OCI-LY1 (cell line): Measurements from ENCODE around the gene ADAMTSL3.

Experiments used
- H2AFZ ChIP-seq: fragments of 200-600 bp; sonication (generic), shearing (Covaris generic); 2 replicates; pipeline ENCODE4 v1.6.0; 2014; ENCODE audit warnings: antibody characterized with exemption, mild to moderate bottlenecking, low read length
- H3F3A ChIP-seq: fragments of 200-600 bp; sonication (generic), shearing (Covaris generic); 2 replicates; pipeline ENCODE4 v1.6.0; 2014; ENCODE audit warnings: mild to moderate bottlenecking, antibody characterized with exemption, low read length, moderate library complexity; ENCODE audit not compliant: insufficient read depth
- H3K27ac ChIP-seq: fragments of 200-600 bp; sonication (generic); 2 replicates; pipeline ENCODE4 v1.5.1; 2014; ENCODE audit warnings: low read length, mixed run types, mild to moderate bottlenecking, low read depth; ENCODE audit not compliant: poor library complexity, severe bottlenecking
- H3K27me3 ChIP-seq: fragments of 200-600 bp; sonication (generic); 2 replicates; pipeline ENCODE4 v1.6.0; 2014; ENCODE audit warnings: antibody characterized with exemption, mild to moderate bottlenecking, low read length, moderate library complexity; ENCODE audit not compliant: insufficient read depth
- H3K36me3 ChIP-seq: fragments of 200-600 bp; sonication (generic); 2 replicates; pipeline ENCODE4 v1.6.1; 2014; ENCODE audit warnings: mild to moderate bottlenecking, antibody characterized with exemption, low read length, moderate library complexity, mixed read lengths; ENCODE audit not compliant: insufficient read depth
- H3K4me1 ChIP-seq: fragments of 200-600 bp; sonication (generic); 2 replicates; pipeline ENCODE4 v1.5.1; 2014; ENCODE audit warnings: mild to moderate bottlenecking, low read length, moderate library complexity; ENCODE audit not compliant: insufficient read depth, severe bottlenecking
- H3K4me2 ChIP-seq: fragments of 200-600 bp; sonication (generic), shearing (Covaris generic); 2 replicates; pipeline ENCODE4 v1.6.1; 2014; ENCODE audit warnings: low read length
- H3K4me3 ChIP-seq: fragments of 200-600 bp; sonication (generic); 2 replicates; pipeline ENCODE4 v1.5.1; 2014; ENCODE audit warnings: low read length, low read depth, mild to moderate bottlenecking, mixed read lengths; ENCODE audit not compliant: poor library complexity, severe bottlenecking
- H3K79me2 ChIP-seq: fragments of 200-600 bp; shearing (Covaris generic); 2 replicates; pipeline ENCODE4 v1.6.1; 2016; ENCODE audit warnings: mixed run types, low read length, mixed read lengths; ENCODE audit not compliant: insufficient read depth
- H3K9ac ChIP-seq: fragments of 200-600 bp; sonication (generic), shearing (Covaris generic); 2 replicates; pipeline ENCODE4 v1.6.1; 2014; ENCODE audit warnings: mild to moderate bottlenecking, low read length, mixed read lengths
- H3K9me2 ChIP-seq: fragments of 200-600 bp; sonication (generic), shearing (Covaris generic); 2 replicates; pipeline ENCODE4 v1.6.1; 2014; ENCODE audit warnings: low read depth, mild to moderate bottlenecking, low read length, mixed read lengths
- H3K9me3 ChIP-seq: fragments of 200-600 bp; shearing (Covaris generic); 2 replicates; pipeline ENCODE4 v1.6.1; 2014; ENCODE audit warnings: low read length, mixed read lengths
- H4K20me1 ChIP-seq: fragments of 200-600 bp; sonication (generic), shearing (Covaris generic); 2 replicates; pipeline ENCODE4 v1.6.0; 2016; ENCODE audit warnings: mild to moderate bottlenecking, low read length; ENCODE audit not compliant: insufficient read depth
- CTCF ChIP-seq: fragments of 200-600 bp; sonication (generic), shearing (Covaris generic); IDR thresholded peaks from 2 replicates; pipeline ENCODE4 v1.5.1; 2017; ENCODE audit warnings: mild to moderate bottlenecking, antibody characterized with exemption, low read length, moderate library complexity, mixed read lengths
- EZH2 ChIP-seq: fragments of 200-600 bp; sonication (generic), shearing (Covaris generic); IDR thresholded peaks from 2 replicates; pipeline ENCODE4 v1.8.0; 2017; ENCODE audit warnings: borderline replicate concordance, mixed run types, mild to moderate bottlenecking, antibody characterized with exemption, low read length, moderate library complexity, mixed read lengths

The ADAMTSL3 gene

GRCh38 chr15:83914906-83915305 lies 261.0 kb downstream of the ADAMTSL3 start:
- no peaks in the 10 kb centered on the region for H3K27me3 ChIP-seq
- H3F3A ChIP-seq, result no peaks in the 10 kb centered on the region
- no peak overlapping the region for H2AFZ ChIP-seq
- H3K79me2 ChIP-seq, result no peaks in the 10 kb centered on the region
- H3K9me2 ChIP-seq, result no peaks in the 10 kb centered on the region
- H3K4me2 ChIP-seq, result no peak overlapping the region
- no peak overlapping the region for H3K27ac ChIP-seq
- no peaks in the 10 kb centered on the region for H3K36me3 ChIP-seq
- H3K9ac ChIP-seq, result no peak overlapping the region
- H4K20me1 ChIP-seq, result no peaks in the 10 kb centered on the region
- H3K4me3 ChIP-seq, result no peak overlapping the region
- TF ChIP-seq EZH2, result no peak
- no peak for TF ChIP-seq CTCF
- no peaks in the 10 kb centered on the region for H3K9me3 ChIP-seq
- H3K4me1 ChIP-seq, result no peaks in the 10 kb centered on the region

- H3F3A ChIP-seq, result no peaks in the 10 kb centered on the region
- H2AFZ ChIP-seq, result no peak overlapping the region
- no peak overlapping the region for H3K4me3 ChIP-seq
- H3K4me1 ChIP-seq, result no peaks in the 10 kb centered on the region
- H3K9ac ChIP-seq, result no peak overlapping the region
- no peaks in the 10 kb centered on the region for H3K36me3 ChIP-seq
- no peaks in the 10 kb centered on the region for H3K27me3 ChIP-seq
- H3K9me2 ChIP-seq, result no peaks in the 10 kb centered on the region
- H4K20me1 ChIP-seq, result no peaks in the 10 kb centered on the region
- no peak overlapping the region for H3K27ac ChIP-seq
- no peaks in the 10 kb centered on the region for H3K79me2 ChIP-seq
- H3K9me3 ChIP-seq, result no peaks in the 10 kb centered on the region
- H3K4me2 ChIP-seq, result no peak overlapping the region
- TF ChIP-seq EZH2 (no peak), CTCF (no peak)
Observed at GRCh38 chr15:83917432-83917831, 263.5 kb downstream of the ADAMTSL3 start.

- H3K4me2 ChIP-seq, result no peak overlapping the region
- H3K27ac ChIP-seq, result no peak overlapping the region
- TF ChIP-seq EZH2, result no peak
- TF ChIP-seq CTCF, result no peak
- no peak overlapping the region for H2AFZ ChIP-seq
- H3F3A ChIP-seq, result no peaks in the 10 kb centered on the region
- H3K36me3 ChIP-seq, result no peaks in the 10 kb centered on the region
- H3K79me2 ChIP-seq, result no peaks in the 10 kb centered on the region
- no peak overlapping the region for H3K9ac ChIP-seq
- no peak overlapping the region for H3K4me3 ChIP-seq
- H3K9me3 ChIP-seq, result no peaks in the 10 kb centered on the region
- H4K20me1 ChIP-seq, result no peaks in the 10 kb centered on the region
- H3K9me2 ChIP-seq, result no peaks in the 10 kb centered on the region
- no peaks in the 10 kb centered on the region for H3K27me3 ChIP-seq
- H3K4me1 ChIP-seq, result no peaks in the 10 kb centered on the region
Observed at GRCh38 chr15:83918011-83918410, 264.1 kb downstream of the ADAMTSL3 start.
